Middle frontal gyrus (tissue), 1 donor: ENCODE data around the gene PRODH.
"Not testable (repeated sequence)": the region's sequence is repeated elsewhere in the genome, so short reads cannot be mapped to it uniquely, and the experiment has no call there.

Experiments
- DNase-seq: peaks from one replicate; pipeline ENCODE4 v3.0.0-alpha.2; 2015; ENCODE audit warnings: low spot score; ENCODE audit errors: extremely low spot score

PRODH gene

GRCh38 chr22:18968011-18968749, 32.1 kb upstream of the PRODH start:
- no peak for DNase-seq

GRCh38 chr22:18967391-18968010, 31.4 kb upstream of the PRODH start:
- DNase-seq: not testable (repeated sequence)

- no peak for DNase-seq
Observed at GRCh38 chr22:18966748-18967147, 30.7 kb upstream of the PRODH start.

- DNase-seq: no peak
Observed at GRCh38 chr22:18965526-18966421, 29.7 kb upstream of the PRODH start.

GRCh38 chr22:18964501-18965265, 28.6 kb upstream of the PRODH start:
- not testable (repeated sequence) for DNase-seq

- DNase-seq: not testable (repeated sequence)
Observed at GRCh38 chr22:18964051-18964450, 28.0 kb upstream of the PRODH start.

GRCh38 chr22:18962308-18962635, 26.2 kb upstream of the PRODH start:
- no peak for DNase-seq

- not testable (repeated sequence) for DNase-seq
Observed at GRCh38 chr22:18961632-18962307, 25.7 kb upstream of the PRODH start.

GRCh38 chr22:18961201-18961600, 25.1 kb upstream of the PRODH start:
- DNase-seq: not testable (repeated sequence)

GRCh38 chr22:18960166-18960820, 24.2 kb upstream of the PRODH start:
- DNase-seq: not testable (repeated sequence)

- DNase-seq: not testable (repeated sequence)
Observed at GRCh38 chr22:18959741-18960140, 23.6 kb upstream of the PRODH start.

- DNase-seq: not testable (repeated sequence)
Observed at GRCh38 chr22:18959266-18959665, 23.2 kb upstream of the PRODH start.

- not testable (repeated sequence) for DNase-seq
Observed at GRCh38 chr22:18958738-18959137, 22.6 kb upstream of the PRODH start.

GRCh38 chr22:18958321-18958705, 22.2 kb upstream of the PRODH start:
- DNase-seq: not testable (repeated sequence)

GRCh38 chr22:18957621-18958320, 21.7 kb upstream of the PRODH start:
- not testable (repeated sequence) for DNase-seq

GRCh38 chr22:18956956-18957355, 20.9 kb upstream of the PRODH start:
- not testable (repeated sequence) for DNase-seq

- not testable (repeated sequence) for DNase-seq
Observed at GRCh38 chr22:18956121-18956895, 20.2 kb upstream of the PRODH start.

GRCh38 chr22:18955696-18956095, 19.6 kb upstream of the PRODH start:
- DNase-seq: no peak
